GM21737 (cell line): ENCODE results near the gene SLAMF7.
"Not testable (repeated sequence)": the region's sequence is repeated elsewhere in the genome, so short reads cannot be mapped to it uniquely, and the experiment has no call there.

ENCODE experiments used
- ATAC-seq: cut with Tn5 transposase; IDR thresholded peaks from one replicate; pipeline ENCODE4 v1.9.1; 2021; ENCODE audit warnings: mild to moderate bottlenecking, moderate library complexity; ENCODE audit not compliant: unreplicated experiment

The SLAMF7 gene

GRCh38 chr1:160739098-160739511 is at the start of gene SLAMF7:
TSS of gene SLAMF7 (plus strand) at chr1:160739247. CDS start at chr1:160739302, 55 bp downstream.
- ATAC-seq, result no peak

GRCh38 chr1:160692390-160692789 is 46.7 kb upstream of the SLAMF7 start:
- not testable (repeated sequence) for ATAC-seq

GRCh38 chr1:160702100-160702499 is 36.9 kb upstream of the SLAMF7 start:
- no peak for ATAC-seq

- no peak for ATAC-seq
Observed at GRCh38 chr1:160704250-160704649, 34.8 kb upstream of the SLAMF7 start.

- ATAC-seq, result not testable (repeated sequence)
Observed at GRCh38 chr1:160705212-160705621, 33.8 kb upstream of the SLAMF7 start.

- ATAC-seq, result no peak
Observed at GRCh38 chr1:160705742-160706141, 33.3 kb upstream of the SLAMF7 start.

GRCh38 chr1:160706526-160707235 is 32.4 kb upstream of the SLAMF7 start:
- no peak for ATAC-seq

GRCh38 chr1:160707236-160708064 is 31.6 kb upstream of the SLAMF7 start:
- ATAC-seq, result no peak

- ATAC-seq, result no peak
Observed at GRCh38 chr1:160708118-160708517, 30.9 kb upstream of the SLAMF7 start.

- peak; percentile 42 for ATAC-seq
Observed at GRCh38 chr1:160708801-160709200, 30.2 kb upstream of the SLAMF7 start.

GRCh38 chr1:160709715-160710114 is 29.3 kb upstream of the SLAMF7 start:
- ATAC-seq, result no peak

GRCh38 chr1:160710517-160711252 is 28.4 kb upstream of the SLAMF7 start:
- no peak for ATAC-seq

GRCh38 chr1:160711276-160711601 is 27.8 kb upstream of the SLAMF7 start:
- ATAC-seq, result no peak

- ATAC-seq, result peak; percentile 28
Observed at GRCh38 chr1:160711602-160712311, 27.3 kb upstream of the SLAMF7 start, which contains the start of gene CD48. TSS of gene CD48 (minus strand) at chr1:160711822. CDS start at chr1:160711763, 59 bp downstream.

GRCh38 chr1:160712525-160713080 is 26.4 kb upstream of the SLAMF7 start:
- not testable (repeated sequence) for ATAC-seq

GRCh38 chr1:160713161-160713560 is 25.9 kb upstream of the SLAMF7 start:
- no peak for ATAC-seq

- not testable (repeated sequence) for ATAC-seq
Observed at GRCh38 chr1:160714034-160714648, 24.9 kb upstream of the SLAMF7 start.

GRCh38 chr1:160716013-160716412 is 23.0 kb upstream of the SLAMF7 start:
- ATAC-seq, result no peak

- ATAC-seq, result no peak
Observed at GRCh38 chr1:160717306-160717705, 21.7 kb upstream of the SLAMF7 start.

- ATAC-seq, result no peak
Observed at GRCh38 chr1:160718210-160718609, 20.8 kb upstream of the SLAMF7 start.
